ENCODE results near the gene SPINK8. TPM values are rescaled to one million over a fixed set of nuclear protein-coding genes. Genes with fewer than 3 reads are reported as not detected.

SPINK8 gene
- total RNA-seq, 1 donor from 2014 or later, result not detected

DNA sequence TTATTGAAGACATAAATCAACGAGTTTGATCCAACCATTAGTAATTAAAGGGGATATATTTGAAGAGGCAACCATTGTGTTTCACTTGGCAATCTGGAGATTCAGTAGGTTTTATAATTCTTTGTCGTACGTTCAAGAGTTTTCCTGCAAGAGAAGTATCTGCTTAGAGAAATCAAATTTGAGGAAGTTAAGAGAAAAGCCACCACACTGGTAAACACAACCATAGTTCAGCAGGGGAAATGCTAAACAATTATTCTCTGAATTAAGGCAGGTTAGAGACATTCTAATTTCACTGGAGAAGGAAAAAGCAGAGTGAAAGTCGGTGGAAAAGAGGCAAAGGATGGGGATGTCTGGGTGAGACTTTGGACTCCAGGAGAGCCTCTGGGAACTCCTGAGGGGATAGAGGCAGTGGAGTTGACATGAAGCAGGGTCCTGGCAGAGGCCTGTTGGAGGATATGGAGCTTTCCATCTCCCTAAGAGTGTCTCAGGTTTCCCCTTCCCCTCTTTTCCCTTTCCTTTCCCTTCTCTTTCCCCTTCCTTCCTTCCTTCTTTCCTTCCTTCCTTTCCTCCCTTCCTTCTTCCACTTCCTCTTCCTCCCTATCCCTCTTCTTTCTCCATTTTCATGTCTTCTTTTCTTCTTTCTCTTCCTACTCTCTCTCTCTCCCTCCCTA is 26.5 kb downstream of the SPINK8 start:
- DNase-seq (ENCODE audit: low spot score), result no peak
- intact Hi-C loops (cut with micrococcal nuclease), result no loop called here
- Mint-ChIP-seq H3K27me3 (ENCODE audit: low read depth) (peaks cover 45% of the 10 kb centered on the region), H3K4me1 (ENCODE audit: low read depth) (peaks cover 10% of the 10 kb centered on the region), H3K4me3 (ENCODE audit: low read depth) (no peak overlapping the region), H3K36me3 (ENCODE audit: low read depth) (peaks cover 4% of the 10 kb centered on the region), H3K9me3 (no peaks in the 10 kb centered on the region), H3K27ac (no peak overlapping the region)

DNA sequence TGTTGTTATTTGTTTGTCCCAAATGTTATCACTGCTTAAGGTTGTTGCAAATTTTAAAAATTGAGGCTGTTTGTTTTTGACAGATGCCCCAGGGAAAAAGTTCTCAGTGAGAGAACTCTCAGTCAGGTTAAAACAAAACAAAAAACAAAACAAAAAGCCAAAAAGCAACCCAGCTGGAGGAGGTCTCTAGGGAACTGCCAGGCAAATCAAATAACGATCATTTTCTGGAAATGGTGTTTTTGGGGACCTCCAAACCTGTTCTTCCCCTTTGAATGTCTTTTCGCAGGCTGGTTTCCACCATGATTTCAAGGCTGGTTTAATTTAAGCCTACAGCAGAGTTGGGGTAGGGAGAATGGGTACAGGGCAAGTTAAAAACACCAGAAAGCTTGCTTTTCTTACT is 27.2 kb downstream of the SPINK8 start:
- peaks cover 13% of the 10 kb centered on the region for H3K4me1 Mint-ChIP-seq (ENCODE audit: low read depth)
- H3K27me3 Mint-ChIP-seq (ENCODE audit: low read depth), result peaks cover 42% of the 10 kb centered on the region
- intact Hi-C loops (cut with micrococcal nuclease), result no loop called here
- H3K9me3 Mint-ChIP-seq, result no peaks in the 10 kb centered on the region
- peaks cover 7% of the 10 kb centered on the region for H3K36me3 Mint-ChIP-seq (ENCODE audit: low read depth)
- no peak overlapping the region for H3K27ac Mint-ChIP-seq
- DNase-seq (ENCODE audit: low spot score), result no peak
- no peak overlapping the region for H3K4me3 Mint-ChIP-seq (ENCODE audit: low read depth)

DNA sequence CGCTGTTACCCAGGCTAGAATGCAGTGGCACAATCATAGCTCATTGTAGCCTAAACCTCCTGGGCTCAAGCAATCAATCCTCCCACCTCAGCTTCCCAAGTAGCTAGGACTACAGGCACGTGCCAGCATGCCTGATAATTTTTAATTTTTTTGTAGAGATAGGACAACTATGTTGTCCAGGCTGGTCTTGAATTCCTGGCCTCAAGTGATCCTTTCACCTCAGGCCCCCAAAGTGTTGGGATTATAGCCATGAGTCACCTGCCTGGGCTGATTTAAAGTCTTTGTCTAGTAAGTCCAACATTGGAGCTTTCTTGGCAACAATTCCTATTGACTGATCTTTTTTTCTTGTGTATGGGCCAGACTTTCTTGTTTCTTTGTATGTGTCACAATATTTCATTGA is 28.1 kb downstream of the SPINK8 start:
- Mint-ChIP-seq H3K4me3 (ENCODE audit: low read depth) (no peak overlapping the region), H3K9me3 (no peaks in the 10 kb centered on the region), H3K4me1 (ENCODE audit: low read depth) (peaks cover 13% of the 10 kb centered on the region), H3K27me3 (ENCODE audit: low read depth) (peaks cover 35% of the 10 kb centered on the region), H3K36me3 (ENCODE audit: low read depth) (peaks cover 7% of the 10 kb centered on the region), H3K27ac (no peak overlapping the region)
- no peak for DNase-seq (ENCODE audit: low spot score)
- intact Hi-C loops (cut with micrococcal nuclease), result no loop called here

DNA sequence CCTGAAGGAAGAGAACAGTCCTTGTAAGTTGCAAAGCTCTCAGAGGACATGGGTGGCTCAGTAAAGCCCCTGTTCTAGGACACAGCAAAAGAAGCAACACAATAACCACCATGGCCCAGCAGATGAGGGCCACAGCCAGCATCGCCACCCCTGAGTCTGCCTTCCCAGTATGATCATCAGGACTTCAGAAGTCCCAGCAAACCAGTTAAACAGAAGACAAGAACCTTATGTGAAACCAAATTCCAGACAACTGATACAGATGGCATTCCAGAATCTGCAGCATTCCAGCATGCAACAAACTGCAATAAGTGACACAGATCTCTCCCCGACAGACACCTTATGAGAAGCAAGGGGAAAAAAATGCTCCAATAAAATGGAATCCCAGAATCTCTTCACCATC is 30.4 kb downstream of the SPINK8 start:
- Mint-ChIP-seq H3K4me1 (ENCODE audit: low read depth) (peaks cover 28% of the 10 kb centered on the region), H3K27me3 (ENCODE audit: low read depth) (peaks cover 23% of the 10 kb centered on the region), H3K9me3 (no peaks in the 10 kb centered on the region), H3K36me3 (ENCODE audit: low read depth) (peaks cover 17% of the 10 kb centered on the region), H3K27ac (no peak overlapping the region), H3K4me3 (ENCODE audit: low read depth) (peak overlapping the region; percentile 95)
- peak; percentile 4 for DNase-seq (ENCODE audit: low spot score)
- intact Hi-C loops (cut with micrococcal nuclease), result no loop called here

DNA sequence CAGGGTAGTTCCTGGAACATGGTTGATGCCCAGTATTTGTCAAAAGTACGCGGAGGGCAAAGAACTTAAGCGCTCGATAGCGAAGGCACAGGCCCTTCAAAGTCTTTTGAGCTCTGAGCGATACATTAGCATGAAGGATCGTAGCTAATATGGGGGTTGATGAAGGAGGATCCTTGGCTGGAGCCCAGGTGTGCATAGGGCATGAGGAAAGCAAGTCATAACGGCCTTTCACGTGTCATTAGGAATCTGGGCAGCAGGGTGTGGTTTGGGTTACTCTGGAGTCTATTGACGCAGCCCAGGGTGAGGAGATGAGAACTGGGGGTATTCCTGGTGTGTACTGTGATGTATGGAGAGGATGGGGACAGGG is 31.7 kb downstream of the SPINK8 start:
- H3K9me3 Mint-ChIP-seq, result no peaks in the 10 kb centered on the region
- DNase-seq (ENCODE audit: low spot score), result no peak
- peaks cover 18% of the 10 kb centered on the region for H3K27me3 Mint-ChIP-seq (ENCODE audit: low read depth)
- H3K27ac Mint-ChIP-seq, result peak overlapping the region; percentile 63
- peak overlapping the region; percentile 95 for H3K4me3 Mint-ChIP-seq (ENCODE audit: low read depth)
- intact Hi-C loops (cut with micrococcal nuclease), result loop anchor here (1.0 to 2.0 kb wide), 2 partner anchors 61 to 139 kb away; partner anchors contain the start of genes CCDC51, TMA7 and ZNF589
- H3K4me1 Mint-ChIP-seq (ENCODE audit: low read depth), result peaks cover 27% of the 10 kb centered on the region
- peaks cover 29% of the 10 kb centered on the region for H3K36me3 Mint-ChIP-seq (ENCODE audit: low read depth)

DNA sequence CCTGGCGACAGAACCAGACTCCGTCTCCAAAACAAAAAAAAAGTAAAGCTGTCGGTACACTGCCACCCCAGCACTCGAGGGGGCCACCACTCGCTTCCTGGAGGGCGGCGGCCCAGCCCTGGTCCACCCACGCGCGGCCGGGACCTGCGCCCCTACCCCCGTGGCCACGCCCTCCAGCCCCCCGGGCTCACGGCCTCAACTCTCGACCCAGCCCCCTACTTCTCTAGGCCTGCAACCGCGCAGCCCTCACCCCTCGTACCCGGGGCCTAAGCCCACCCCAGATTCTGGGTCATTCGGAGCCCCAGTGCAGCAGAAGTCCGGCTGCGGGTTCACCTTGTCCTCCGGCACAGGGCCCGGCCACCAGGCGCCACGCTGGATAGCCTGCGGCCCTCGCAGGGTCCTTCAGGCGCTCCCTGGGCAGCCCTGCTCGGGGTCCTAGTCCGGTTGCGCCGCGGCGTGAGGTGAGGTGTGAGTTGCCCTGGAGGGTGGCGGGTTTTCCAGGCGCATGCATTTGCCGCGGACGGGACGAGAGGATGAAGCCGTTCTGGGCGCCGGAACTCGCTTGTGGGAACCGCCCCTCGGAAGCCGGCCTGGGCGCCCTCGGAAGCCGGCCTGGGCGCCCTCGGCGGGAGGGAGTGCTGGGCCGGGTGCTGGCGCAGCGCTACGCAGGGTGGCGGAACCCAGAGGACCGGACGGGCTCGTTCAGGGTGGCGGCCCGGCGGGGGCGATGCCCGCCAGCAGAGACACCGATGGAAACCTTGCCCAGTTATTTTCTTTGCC is 32.3 kb downstream of the SPINK8 start, which contains the start of gene NME6:
Gene NME6, minus strand, starts transcription at position 348 of the 780 bp plus-strand sequence.
- Mint-ChIP-seq H3K27me3 (ENCODE audit: low read depth) (peaks cover 13% of the 10 kb centered on the region), H3K36me3 (ENCODE audit: low read depth) (peaks cover 34% of the 10 kb centered on the region), H3K4me3 (ENCODE audit: low read depth) (peak within 1 kb of the TSS; percentile 95), H3K4me1 (ENCODE audit: low read depth) (peaks cover 26% of the 10 kb centered on the region), H3K9me3 (no peaks in the 10 kb centered on the region), H3K27ac (peak within 1 kb of the TSS; percentile 98)
- intact Hi-C loops (cut with micrococcal nuclease), result loop anchor here (1.0 to 2.0 kb wide), 2 partner anchors 60 to 139 kb away; partner anchors contain the start of genes CCDC51, TMA7 and ZNF589
- peak; percentile 87 for DNase-seq (ENCODE audit: low spot score)

DNA sequence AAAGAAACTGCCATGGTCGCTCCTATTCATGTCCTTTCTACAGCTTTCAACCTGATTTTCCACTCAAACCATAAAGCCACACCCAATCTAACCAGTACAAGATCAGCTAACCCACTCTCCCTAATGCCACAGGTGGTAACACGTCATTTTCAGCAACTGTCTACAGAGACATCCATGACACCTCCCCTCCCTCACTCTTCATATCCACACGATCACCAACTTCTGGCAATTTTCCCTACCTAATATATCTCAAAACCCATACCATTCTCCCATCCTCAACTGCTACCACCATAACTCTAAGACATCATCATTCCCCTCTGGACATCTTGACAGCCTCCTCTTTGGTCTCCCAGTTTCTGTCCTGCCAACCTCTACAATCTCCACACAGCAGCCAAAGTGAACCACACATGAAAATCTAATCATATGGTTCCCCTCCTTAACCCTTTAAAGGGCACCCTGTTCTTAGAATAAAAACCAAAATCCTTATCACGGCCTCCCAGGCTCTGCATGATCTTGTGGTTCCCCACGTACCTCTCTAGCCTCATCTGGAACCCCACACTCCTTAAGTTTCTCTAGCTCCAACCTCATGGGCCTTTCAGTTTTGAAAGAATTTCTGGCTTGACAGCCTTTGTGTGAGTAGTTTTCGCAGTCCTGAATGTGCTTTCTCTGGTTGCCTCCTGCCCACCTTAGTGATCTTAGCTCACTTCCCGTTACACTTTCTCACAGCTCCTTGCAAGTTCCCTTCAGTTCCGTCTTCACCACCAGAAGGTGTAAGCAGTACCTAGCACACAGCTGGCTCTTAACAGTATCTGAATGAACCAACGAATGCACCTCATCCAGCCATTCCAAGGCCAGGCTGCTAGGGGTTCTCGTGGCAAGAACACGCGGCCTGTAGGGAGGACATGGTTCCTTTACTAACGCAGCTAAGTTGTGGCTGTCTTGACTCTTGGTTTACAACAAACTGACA is 33.4 kb downstream of the SPINK8 start:
- peak overlapping the region; percentile 95 for H3K4me3 Mint-ChIP-seq (ENCODE audit: low read depth)
- H3K27me3 Mint-ChIP-seq (ENCODE audit: low read depth), result peaks cover 4% of the 10 kb centered on the region
- peak overlapping the region; percentile 98 for H3K27ac Mint-ChIP-seq
- intact Hi-C loops (cut with micrococcal nuclease), result loop anchor here (1.0 to 2.0 kb wide), 2 partner anchors 32 to 59 kb away; partner anchors contain the start of gene ZNF589
- H3K36me3 Mint-ChIP-seq (ENCODE audit: low read depth), result peaks cover 42% of the 10 kb centered on the region
- no peaks in the 10 kb centered on the region for H3K9me3 Mint-ChIP-seq
- peaks cover 26% of the 10 kb centered on the region for H3K4me1 Mint-ChIP-seq (ENCODE audit: low read depth)
- peak; percentile 24 for DNase-seq (ENCODE audit: low spot score)

DNA sequence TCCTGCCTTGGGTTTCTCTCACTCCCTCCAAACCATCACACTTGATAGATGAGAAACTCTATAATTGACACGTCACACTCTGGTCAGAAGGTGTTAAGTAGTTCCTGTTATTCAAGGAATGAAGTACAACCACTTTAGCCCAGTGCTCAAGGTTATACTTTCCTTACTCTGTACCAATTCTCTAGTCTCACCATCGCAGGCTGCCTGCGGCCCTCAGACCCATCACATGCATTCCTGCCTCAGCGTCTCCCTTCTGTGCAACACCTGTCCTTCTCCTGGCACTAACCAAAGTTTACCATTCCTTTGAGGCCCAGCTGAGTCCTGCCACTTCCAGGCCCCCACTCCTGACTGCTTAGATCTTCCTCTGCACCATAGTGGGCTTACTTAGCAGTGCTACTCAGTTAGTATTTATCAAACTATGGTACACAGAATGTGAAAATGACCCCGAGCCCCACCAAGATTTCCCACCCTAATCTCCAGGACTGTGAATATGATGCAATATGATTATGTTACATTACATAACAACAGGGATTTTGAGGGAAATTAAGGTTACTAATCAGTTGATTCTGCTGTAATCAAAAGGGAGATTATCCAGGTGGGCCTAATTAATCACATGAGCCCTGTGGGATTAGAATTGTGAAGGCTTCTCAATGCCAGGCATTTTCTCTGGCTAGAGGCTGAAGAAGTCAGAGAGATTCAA is 36.2 kb downstream of the SPINK8 start:
- peaks cover 21% of the 10 kb centered on the region for H3K4me1 Mint-ChIP-seq (ENCODE audit: low read depth)
- H3K36me3 Mint-ChIP-seq (ENCODE audit: low read depth), result peaks cover 64% of the 10 kb centered on the region
- H3K9me3 Mint-ChIP-seq, result no peaks in the 10 kb centered on the region
- no peak overlapping the region for H3K4me3 Mint-ChIP-seq (ENCODE audit: low read depth)
- no peak for DNase-seq (ENCODE audit: low spot score)
- H3K27me3 Mint-ChIP-seq (ENCODE audit: low read depth), result no peaks in the 10 kb centered on the region
- H3K27ac Mint-ChIP-seq, result no peak overlapping the region
- intact Hi-C loops (cut with micrococcal nuclease), result no loop called here

DNA sequence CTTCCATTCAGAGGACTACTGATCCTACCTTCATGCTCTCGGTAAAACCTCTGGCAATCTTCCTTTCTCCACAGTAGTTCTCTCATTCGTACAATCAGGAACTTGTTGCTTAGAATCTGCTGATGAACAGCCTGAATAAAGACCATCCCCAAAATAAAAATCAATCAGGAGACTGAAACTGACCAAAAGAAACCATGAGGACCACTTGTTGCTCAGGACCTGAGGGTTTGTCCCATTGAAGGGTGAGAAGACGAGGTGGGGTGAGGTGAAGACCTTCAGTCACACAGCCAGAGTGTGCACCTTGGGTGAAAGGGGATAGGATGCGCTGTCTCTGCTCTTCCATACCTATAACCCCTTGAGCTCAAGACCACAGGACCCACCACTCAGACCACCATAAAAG is 36.8 kb downstream of the SPINK8 start:
- no peak for DNase-seq (ENCODE audit: low spot score)
- Mint-ChIP-seq H3K4me3 (ENCODE audit: low read depth) (no peak overlapping the region), H3K4me1 (ENCODE audit: low read depth) (peaks cover 17% of the 10 kb centered on the region), H3K9me3 (no peaks in the 10 kb centered on the region), H3K36me3 (ENCODE audit: low read depth) (peaks cover 64% of the 10 kb centered on the region), H3K27ac (no peak overlapping the region), H3K27me3 (ENCODE audit: low read depth) (no peaks in the 10 kb centered on the region)
- intact Hi-C loops (cut with micrococcal nuclease), result no loop called here

DNA sequence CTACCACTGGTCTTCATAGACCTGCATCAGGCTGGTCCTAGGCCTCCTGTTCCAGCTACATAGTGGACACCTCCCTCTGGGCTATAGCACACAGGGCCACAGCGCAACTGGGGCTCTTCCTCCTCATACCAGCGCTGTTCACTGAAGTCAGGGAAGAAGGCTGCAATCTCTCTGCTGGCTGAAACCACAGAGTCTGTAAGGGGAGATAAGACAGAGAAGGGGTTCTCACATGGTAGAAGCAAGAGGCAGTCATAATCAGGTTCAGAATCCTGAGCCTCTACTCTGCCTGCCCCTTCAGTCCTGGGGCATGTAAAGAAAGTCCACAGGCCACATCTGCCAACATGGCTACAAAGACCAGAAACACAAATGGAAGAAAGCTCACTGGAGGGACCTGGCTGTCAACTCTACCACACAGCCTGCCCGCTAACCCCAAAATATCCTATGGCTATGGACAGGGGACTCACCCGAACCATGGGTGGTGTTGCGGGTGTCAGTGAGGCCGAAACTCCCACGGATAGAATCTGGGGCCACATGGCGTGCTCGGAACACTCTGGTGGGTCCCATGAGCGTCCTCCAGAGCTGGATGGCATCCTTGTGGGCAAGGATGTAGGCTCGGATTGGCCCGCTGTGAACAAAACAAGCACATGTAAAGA is 38.7 kb downstream of the SPINK8 start:
- Mint-ChIP-seq H3K27ac (no peak overlapping the region), H3K4me1 (ENCODE audit: low read depth) (peaks cover 10% of the 10 kb centered on the region), H3K27me3 (ENCODE audit: low read depth) (no peaks in the 10 kb centered on the region), H3K9me3 (no peaks in the 10 kb centered on the region), H3K36me3 (ENCODE audit: low read depth) (peaks cover 63% of the 10 kb centered on the region), H3K4me3 (ENCODE audit: low read depth) (no peak overlapping the region)
- DNase-seq (ENCODE audit: low spot score), result no peak
- intact Hi-C loops (cut with micrococcal nuclease), result no loop called here

DNA sequence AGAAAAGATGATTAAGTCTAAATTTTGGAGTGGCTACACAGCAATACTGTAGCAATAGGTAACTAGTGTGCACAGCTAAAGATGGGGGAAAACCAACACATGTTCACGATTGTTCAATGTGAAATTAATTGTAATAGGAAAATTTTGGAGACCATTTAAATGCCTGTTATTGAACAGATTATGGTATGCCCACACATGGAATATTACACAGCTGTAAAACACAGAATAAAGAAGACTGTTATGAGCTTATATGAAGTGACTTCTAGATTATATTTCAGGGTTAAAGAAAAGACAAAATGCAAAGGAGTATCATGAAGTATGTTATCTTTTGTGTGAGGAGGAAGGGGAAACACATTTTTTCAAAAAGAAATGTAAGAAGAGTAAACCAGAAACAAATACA is 43.8 kb downstream of the SPINK8 start:
- DNase-seq (ENCODE audit: low spot score), result no peak
- no peaks in the 10 kb centered on the region for H3K27me3 Mint-ChIP-seq (ENCODE audit: low read depth)
- no peaks in the 10 kb centered on the region for H3K9me3 Mint-ChIP-seq
- no peak overlapping the region for H3K27ac Mint-ChIP-seq
- H3K4me1 Mint-ChIP-seq (ENCODE audit: low read depth), result peaks cover 5% of the 10 kb centered on the region
- H3K4me3 Mint-ChIP-seq (ENCODE audit: low read depth), result no peak overlapping the region
- H3K36me3 Mint-ChIP-seq (ENCODE audit: low read depth), result peaks cover 45% of the 10 kb centered on the region
- intact Hi-C loops (cut with micrococcal nuclease), result no loop called here
